Measurements from ENCODE around the gene SPCS1.

DNA sequence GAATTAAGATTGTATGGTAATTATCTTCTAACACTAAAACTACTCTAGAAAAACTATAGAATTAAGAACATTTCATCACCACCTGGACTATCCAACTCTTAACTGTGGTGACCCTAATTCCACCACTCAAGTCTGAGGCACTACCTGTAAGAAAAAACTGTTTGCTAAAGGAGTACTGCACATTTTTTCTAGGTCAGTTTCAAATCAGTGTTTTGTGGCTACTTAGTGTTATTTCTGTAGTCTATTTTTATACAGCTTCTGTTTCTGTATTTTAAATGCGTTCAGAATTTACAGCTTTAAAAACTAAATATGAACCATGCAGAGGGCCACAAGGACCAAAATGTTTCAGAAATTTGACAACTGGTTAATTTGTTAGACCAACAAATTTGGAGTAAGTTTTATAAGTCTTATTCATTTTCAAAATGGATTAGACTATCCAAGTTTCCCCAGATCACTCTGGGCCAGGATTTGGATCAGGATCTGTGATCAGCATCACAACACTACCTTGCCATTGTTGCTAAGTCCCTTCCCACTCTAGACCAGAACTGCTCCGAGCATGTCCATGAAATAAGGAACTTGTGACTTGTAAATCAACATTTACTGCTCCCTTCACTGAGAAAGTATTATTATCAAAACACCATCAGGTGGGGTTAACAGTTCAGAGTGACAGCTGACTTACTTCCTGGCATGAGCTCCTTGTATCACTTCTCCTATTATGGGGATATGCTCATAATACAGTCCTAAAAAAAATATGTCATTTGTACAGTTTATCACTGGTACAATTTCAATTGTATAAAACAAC, 8.9 kb upstream of the SPCS1 start:
- TF ChIP-seq, protein P1, sequence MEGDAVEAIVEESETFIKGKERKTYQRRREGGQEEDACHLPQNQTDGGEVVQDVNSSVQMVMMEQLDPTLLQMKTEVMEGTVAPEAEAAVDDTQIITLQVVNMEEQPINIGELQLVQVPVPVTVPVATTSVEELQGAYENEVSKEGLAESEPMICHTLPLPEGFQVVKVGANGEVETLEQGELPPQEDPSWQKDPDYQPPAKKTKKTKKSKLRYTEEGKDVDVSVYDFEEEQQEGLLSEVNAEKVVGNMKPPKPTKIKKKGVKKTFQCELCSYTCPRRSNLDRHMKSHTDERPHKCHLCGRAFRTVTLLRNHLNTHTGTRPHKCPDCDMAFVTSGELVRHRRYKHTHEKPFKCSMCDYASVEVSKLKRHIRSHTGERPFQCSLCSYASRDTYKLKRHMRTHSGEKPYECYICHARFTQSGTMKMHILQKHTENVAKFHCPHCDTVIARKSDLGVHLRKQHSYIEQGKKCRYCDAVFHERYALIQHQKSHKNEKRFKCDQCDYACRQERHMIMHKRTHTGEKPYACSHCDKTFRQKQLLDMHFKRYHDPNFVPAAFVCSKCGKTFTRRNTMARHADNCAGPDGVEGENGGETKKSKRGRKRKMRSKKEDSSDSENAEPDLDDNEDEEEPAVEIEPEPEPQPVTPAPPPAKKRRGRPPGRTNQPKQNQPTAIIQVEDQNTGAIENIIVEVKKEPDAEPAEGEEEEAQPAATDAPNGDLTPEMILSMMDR (IDR thresholded peaks at IDR 0.05) = no peak
- no peak for TF ChIP-seq POLR2A (IDR thresholded peaks at IDR 0.05)
